Right renal cortex interstitium (tissue), 3 donors: ENCODE data around the gene GPR171. TPM values are rescaled to one million over a fixed set of nuclear protein-coding genes. Genes with fewer than 3 reads are reported as not detected.
"Not testable (repeated sequence)": the region's sequence is repeated elsewhere in the genome, so short reads cannot be mapped to it uniquely, and the experiment has no call there.

Experiments used
- DNase-seq, 3 donors: peaks; one replicate each; pipeline ENCODE4 v3.0.0-alpha.2; 2013; ENCODE audit warnings: low read depth in 3 of 3, low spot score in 2 of 3
- polyA plus RNA-seq, 3 donors: library from polyadenylated mRNA; unstranded; fragments of 120-200 nt; gene quantifications; one replicate each; pipeline ENCODE4 v1.2.1, GENCODE V29; 2013; ENCODE audit not compliant: insufficient read length in 3 of 3

The GPR171 gene
- polyA plus RNA-seq, 3 donors: 0.12 TPM; not detected in 2

DNA sequence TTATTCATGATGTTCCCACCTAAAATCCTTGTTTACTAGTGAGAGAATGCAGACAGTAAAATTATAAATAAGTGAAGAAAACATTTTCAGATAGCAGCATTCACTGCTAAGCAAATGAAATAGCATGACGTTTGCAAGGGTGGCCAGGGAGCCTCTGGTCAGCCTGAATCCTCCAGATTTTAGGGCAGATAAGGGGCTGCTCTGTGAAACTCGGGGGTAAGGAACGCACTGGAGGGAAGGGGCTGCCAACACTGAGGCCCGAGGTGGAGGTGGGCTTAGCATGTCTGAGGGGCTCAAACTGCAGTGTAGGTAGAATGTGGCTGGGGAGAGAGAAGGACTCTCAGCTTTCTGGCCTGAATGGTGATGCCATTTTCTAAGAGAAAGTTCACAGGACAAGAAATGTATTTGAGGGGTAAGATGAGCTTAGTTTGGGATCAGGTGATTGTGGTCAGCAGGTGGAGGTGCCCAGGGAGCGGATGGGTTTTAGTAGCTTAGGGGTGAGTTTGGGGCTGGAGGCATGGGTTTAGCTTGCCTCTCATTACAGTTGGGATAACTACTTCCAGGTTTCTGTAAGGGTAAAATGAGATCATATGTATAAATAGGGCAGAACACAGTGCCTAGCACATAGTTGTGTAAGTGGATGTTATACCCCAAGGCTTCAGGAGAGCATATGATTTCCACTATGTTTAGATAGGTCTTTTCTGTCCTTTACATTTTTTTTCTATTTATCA is 20.5 kb downstream of the GPR171 start:
- no peak for DNase-seq

DNA sequence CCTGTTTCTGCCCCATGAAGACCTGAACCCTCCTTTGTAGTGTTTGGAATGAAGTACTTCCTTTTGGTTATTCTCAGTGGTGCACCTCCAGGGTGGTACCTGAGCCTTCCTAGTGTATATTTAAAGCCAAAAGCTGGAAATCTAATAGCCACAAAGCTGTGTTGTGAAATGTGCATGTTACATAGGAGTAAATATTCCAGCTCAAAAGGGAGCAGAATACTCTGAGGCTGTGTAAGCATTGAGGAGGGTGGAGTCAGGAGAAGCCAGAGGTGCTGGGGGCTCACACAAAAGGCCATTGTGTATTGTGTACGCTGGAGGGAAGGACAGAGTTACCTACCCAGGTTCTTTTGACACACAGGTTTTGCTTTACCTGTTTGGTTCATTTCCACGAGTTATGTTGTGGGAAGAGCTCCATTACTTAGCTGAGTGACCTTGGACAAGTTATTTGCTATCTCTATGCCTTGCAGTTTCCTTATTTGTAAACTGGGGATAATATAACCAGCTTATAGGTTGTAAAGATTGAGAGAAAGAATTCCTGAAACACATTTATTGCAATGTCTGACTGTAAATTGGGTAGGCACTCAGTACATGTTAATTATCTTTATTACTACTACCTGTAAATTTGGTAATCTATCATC is 24.7 kb downstream of the GPR171 start:
- no peak for DNase-seq

DNA sequence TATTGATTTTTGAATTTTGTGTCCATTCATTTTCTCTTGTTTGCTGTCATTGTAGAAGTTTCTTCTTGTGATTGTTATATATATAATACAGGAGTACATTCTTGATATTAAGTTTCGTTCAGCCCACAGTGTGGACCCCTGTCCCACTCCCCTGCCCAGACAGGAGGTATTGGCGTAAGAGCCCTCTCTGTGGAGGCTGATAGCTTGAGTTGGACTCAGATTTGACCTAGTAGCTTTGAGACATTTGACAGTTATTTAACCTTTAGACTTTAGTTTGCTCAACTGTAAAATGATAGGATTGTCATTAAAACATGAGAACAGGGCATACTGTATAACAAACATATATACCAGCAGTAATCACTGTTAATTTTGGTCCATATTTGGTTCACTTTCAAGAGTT is 27.1 kb downstream of the GPR171 start:
- DNase-seq: no peak

DNA sequence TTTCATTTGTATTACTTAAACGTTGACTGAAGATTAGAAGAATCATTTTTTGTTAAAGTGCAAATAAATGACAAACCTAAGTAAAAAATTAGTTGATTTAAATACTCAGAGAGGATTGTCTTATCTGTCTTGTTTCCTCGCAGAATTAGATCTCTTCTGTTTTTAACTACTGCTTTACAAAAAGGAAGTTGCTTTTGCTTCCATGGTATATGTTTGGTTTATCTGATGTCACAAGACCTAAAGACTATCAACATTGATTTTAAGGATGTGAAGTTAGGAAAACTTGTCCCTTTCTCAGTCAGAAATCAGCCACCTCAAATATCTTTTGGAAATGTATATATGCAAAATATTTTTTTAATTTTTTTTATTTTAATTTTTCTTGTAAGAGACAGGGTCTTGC is 28.7 kb downstream of the GPR171 start:
- DNase-seq: no peak

DNA sequence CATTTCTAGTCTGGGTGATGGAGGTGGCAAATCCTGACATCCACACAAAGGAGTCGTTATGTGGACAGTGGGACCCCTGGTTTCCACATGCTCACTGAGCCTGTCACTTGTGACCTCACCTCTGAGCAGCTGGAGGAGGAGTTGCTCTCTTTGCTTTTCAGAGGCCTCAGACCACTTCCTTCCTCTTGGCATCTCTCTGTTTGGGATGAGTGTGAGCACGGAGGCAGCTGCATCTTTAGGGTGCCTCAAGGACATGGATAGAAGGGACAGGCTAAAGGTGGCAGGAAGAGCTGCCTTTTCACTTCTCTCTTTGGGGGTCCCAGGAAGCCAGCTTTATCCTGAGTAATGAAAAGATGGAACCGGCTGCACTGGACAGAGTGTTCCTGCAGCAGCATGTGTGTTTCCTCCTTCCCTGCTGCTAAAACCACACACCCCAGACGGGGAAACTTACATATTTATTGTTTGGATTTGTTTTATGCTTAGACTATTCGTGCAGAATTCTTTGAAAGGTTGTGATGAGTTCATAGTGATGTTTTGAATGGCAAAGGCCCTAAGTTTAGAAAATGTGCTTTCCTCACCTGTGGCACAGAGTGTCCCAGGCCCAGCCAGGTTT is 31.8 kb downstream of the GPR171 start:
- no peak for DNase-seq

DNA sequence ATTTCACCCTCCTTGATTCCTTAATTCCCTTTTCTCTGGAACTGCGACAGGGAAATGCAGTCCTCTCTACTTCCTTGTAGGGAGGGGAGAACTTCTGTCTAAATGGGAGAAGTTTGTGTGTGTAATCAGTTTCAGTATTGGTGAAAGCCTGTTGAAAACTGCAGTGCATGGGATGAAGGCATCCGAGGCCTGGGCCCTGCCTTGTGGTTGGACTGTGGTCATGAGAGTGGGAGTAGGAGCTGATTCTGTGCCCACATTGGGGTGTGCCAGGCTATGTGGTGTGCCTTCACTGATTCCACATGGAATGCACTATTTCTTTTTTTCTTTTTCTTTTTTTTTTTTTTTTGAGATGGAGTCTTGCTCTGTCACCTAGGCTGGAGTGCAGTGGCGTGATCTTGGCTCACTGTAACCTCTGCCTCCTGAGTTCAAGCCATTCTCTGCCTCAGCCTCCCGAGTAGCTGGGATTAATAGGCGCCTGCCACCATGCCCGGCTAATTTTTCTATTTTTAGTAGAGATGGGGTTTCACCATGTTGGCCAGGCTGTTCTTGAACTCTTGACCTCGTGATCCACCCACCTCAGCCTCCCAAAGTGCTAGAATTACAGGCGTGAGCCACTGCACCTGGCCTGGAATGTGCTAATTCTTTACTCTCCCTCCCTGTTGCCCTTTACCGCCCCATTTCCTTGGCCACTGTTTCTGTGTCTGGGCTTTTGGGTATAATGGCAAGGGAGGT is 32.9 kb downstream of the GPR171 start:
- DNase-seq: not testable (repeated sequence)

DNA sequence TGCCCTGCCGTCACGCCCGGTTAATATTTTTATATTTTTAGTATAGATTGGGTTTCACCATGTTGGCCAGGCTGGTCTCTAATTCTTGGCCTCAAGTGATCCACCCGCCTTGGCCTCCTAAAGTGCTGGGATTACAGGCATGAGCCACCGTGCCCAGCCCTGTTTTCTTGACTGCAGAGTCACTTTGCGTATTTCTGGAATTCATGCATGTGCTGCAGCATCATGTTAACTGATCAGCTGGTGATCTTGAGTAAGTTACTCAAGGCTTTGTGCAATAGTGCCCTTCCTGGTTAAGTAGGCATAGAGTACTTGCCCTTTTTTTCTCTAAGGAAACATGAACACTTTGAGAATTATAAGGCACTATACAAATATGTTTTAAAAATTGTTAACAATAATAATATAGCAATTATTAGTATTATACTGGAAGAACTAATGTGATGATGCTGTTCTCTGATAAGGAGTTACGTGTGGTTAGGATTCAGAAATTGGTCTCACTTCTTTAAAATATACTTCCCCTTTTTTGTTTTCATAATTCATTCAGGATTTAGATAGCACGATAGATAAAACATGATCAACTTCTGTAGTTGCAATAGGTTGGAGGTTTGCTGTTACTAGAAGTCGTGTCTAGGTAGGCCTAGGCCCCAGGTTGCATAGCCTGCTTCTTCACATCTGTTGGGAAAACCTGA is 33.6 kb downstream of the GPR171 start:
- no peak for DNase-seq

DNA sequence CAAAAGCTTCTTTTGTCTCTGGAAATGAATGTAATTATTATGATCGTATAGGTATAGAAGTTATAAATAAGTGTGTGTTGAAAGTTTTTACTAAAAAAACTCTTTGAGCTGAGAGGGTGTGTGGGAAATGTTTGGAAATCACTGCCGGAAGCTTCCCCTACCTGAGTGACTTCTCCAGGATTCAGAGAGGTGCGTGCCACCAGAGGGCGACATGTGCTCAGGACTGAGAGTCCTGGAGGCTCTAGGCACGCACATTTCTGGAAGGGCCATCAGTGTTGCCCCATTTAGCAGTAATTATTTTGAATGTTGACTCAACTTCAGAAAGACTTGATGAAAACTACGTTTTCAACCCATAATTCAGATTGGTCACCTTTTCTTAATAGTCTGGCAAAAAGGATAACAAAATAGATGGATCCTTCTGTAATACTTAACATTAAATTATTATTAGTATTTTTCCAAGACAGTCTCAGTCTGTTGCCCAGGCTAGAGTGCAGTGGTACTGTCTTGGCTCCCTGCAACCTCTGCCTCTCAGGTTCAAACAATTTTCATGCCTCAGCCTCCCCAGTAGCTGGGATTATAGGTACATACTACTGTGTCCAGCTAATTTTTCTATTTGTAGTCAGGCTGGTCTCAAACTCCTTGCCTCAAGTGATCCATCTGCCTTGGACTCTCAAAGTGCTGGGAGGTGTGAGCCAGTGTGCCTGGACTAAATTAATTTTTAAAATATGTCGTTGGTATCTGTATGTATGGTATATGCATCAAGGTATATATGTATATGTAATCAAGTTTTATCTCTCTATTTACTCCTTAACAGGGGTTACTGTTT is 34.5 kb downstream of the GPR171 start:
- no peak for DNase-seq

DNA sequence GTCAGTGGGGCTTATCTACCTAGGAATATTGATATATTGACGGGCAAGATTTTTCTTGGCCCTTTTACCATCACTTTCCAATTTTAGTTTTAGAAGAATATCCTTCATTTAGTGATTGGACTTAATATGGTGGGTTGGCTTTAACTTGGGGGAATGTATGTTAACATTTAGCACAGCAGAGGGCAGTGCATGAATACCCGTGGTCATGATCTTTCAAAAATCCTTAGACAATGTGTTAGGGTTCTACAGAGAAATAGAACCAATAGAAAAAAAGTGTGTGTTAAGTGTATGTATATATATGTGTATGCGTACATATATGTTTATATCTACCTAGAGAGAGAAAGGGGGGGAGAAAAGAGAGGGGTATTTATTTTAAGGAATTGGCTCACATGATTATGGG is 36.9 kb downstream of the GPR171 start:
- DNase-seq: no peak

DNA sequence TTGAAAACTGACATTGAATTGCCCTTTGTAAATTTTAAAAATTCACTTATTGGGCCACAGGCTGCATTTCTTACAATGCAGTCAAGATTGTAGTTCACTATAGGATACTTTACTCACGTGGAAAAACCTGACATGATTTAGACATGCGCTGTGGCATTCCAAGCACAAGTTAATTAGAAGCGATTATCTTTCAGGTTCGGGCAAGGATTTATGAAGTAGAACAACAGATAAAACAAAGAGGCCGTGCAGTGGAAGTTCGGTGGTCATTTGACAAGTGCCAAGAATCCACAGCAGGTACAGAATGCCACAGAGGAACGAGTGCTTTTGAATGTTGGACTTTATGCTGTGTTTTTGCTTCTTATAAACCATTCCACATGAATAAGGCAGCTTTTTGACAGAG is 37.8 kb downstream of the GPR171 start:
- DNase-seq: peak in 2 of 3 donors; percentile 47 to 56

DNA sequence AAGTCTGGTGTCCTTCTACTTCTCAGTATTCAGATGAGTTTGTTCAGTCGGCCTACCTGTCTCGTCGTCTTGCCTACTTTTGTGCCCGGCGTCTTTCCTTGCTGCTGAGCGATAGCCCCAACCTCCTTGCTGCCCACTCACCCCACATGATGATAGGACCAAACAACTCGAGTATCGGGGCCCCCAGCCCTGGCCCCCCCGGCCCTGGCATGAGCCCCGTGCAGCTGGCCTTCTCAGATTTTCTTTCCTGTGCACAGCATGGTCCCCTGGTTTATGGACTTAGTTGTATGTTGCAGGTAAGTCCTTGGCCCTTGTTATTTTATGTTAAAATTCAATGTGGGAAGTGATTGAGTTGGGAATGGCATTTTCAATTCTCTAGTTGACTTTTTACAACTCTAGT is 43.2 kb downstream of the GPR171 start:
- no peak for DNase-seq

DNA sequence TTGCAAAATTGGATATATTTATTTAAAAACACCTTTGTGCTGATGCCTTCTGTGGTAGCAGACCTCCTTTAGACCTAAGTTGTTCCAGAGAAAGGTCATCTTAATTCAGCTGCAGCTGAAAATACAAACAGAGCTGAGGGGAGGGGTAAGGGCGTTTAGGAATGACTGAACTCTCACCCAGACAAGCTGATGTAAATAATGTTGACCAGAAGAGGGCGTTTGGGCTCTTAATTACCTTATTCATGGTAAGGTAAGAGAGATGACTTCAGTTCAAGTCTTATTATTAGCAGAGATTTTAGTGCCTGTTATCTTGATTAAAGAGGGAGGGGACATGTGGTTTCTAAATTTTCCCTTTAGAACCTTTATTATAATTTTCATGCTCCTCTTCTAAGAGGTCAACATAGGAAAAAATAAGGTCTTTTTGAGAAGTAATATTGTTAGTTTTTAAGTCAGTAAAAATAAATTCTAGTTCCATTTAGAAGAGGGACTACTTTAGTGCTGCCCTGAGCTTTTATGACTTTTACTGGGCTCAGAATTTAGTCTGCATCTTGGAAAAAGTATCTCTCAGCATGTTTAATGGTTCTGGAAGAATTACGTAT is 46.3 kb downstream of the GPR171 start:
- DNase-seq: no peak

DNA sequence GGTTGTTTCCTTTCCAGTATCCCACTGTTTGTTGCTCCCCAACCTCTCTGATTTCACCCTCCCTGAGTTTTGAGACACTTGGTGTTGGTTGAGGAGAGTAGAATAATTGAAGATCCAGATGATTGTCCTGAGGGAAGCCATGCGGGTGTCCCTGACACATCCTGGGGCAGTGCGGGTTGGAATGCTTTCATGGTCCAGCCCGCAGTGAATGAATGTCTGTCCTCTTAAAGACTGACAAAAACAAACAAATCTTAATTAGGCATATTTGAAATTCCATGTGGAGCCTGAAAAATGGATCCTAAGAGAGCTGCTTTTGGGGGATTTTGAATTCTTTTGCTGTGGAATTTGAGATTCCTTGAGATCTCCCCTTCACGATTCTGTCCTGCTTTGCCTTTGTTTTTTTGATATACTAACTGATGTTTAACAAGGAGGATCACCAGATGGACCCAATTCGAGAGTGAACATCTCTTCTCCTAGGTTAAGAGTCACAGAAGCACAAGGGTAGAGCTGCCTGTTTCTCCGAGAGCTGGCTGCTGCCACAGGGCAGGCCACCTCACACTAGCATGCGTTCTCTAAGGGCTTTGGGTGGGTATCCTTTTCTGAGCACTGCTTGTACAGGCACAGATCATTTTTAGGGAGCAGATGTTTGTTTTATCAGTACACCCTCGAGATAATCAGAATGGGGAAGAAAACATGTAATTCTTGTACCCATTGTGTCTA is 47.4 kb downstream of the GPR171 start:
- DNase-seq: no peak

DNA sequence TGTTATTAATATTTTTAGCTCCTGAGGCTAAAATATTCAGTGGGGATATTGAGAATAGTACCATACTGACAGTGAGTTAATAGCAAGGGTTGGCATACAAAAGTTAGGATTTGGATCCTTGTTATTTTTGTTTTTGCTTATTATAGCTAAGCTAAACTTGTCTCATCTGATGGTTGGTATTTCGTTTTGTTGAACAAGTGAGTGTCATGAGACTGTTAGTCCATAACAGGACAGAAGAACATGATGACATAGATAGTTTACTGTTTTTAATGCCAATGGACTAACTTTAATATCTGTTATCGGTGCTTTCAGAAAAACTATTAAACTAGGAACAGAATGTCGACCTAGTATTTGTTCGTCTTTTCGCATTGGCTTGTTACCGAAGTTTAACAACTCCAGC is 48.5 kb downstream of the GPR171 start:
- no peak for DNase-seq

DNA sequence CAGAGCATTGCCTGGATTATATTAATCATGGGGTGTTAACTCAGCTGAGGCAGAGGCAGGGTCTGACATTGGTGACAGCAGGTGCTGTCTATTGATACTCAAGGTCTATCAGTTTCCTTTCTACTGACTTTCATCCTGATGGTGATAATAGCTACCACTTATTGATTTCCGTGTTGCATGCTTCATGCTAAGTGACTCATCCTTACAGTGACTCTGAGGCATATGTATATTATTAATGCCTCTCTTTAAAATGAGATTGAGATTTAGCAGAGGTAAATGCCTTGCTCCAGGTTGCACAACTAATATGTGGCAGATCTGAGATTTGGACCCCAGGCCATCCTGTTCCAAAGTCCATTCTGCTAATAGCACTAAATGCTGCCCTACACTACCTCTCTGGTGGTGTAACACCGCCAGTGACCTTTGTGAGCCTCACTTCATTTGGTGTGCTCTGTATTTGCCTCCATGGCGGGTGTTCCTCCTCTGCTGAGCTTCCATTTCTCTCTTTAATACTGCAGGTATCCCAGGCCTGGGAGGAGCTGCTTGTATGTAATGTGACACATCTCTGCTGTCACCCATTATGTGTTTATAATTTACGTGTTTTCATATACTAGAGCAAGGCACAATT is 50.4 kb downstream of the GPR171 start:
- DNase-seq: no peak
